B cell (primary cell): ENCODE data around the gene PRSS48. TPM values are rescaled to one million over a fixed set of nuclear protein-coding genes. Genes with fewer than 3 reads are reported as not detected.

Experiments
- ATAC-seq: fragments of 200-7000 bp; cut with Tn5 transposase; one replicate; pipeline ENCODE4 v1.10.0; 2021; ENCODE audit warnings: low read depth, mild to moderate bottlenecking, moderate number of reproducible peaks, moderate library complexity
- CTCF ChIA-PET: fragments of 350-600 bp; sonication (Branson Sonifier 250); formaldehyde crosslinking; loops from one replicate; lab custom pipeline; 2021; ENCODE audit warnings: antibody characterized with exemption, inconsistent platforms; lab: Charles Lee
- POLR2A ChIA-PET: fragments of 350-600 bp; sonication (Branson Sonifier 250); formaldehyde crosslinking; loops from one replicate; lab custom pipeline; 2021; ENCODE audit warnings: antibody characterized with exemption; lab: Charles Lee
- DNase-seq: peaks from one replicate; pipeline ENCODE4 v3.0.0; 2013
- H2AFZ ChIP-seq: 2 replicates; pipeline ENCODE4 v1.6.1; 2012; ENCODE audit warnings: mild to moderate bottlenecking, low read depth, low read length; ENCODE audit not compliant: insufficient read depth, poor library complexity, severe bottlenecking
- H3K27ac ChIP-seq, 2 donors: 1 replicate in 1 of 2; 2 replicates in 1 of 2; pipeline ENCODE4 v1.5.1; 2012 to 2013; ENCODE audit warnings: low read length in 2 of 2, mild to moderate bottlenecking in 2 of 2, moderate library complexity in 1 of 2
- H3K27me3 ChIP-seq, 4 experiments: fragments of 200-600 bp in 1 of 4; sonication (generic) in 1 of 4; replicated peaks in 1 of 4; 1 replicate in 2 of 4; 2 replicates in 2 of 4; pipeline versions ENCODE4 v1.6.1 to v1.7.0; 2013 to 2016; ENCODE audit warnings: low read length in 3 of 4, mild to moderate bottlenecking in 2 of 4, mixed read lengths in 1 of 4, moderate library complexity in 1 of 4; ENCODE audit not compliant: insufficient read depth in 4 of 4, control insufficient read depth in 3 of 4; ENCODE audit errors: control extremely low read depth in 1 of 4
- H3K36me3 ChIP-seq, 2 experiments: replicated peaks in 1 of 2; 1 replicate in 1 of 2; 2 replicates in 1 of 2; pipeline versions ENCODE4 v1.6.1 to v1.7.1; 2013; ENCODE audit warnings: low read length in 1 of 2; ENCODE audit not compliant: insufficient read depth in 2 of 2, control insufficient read depth in 1 of 2; ENCODE audit errors: control extremely low read depth in 1 of 2, extremely low read depth in 1 of 2
- H3K4me1 ChIP-seq, 2 donors: fragments of 200-600 bp in 1 of 2; sonication (generic) in 1 of 2; 1 replicate in 1 of 2; 2 replicates in 1 of 2; pipeline versions ENCODE4 v1.5.1 to v1.6.1; 2013 to 2017; ENCODE audit warnings: low read length in 2 of 2; ENCODE audit not compliant: control insufficient read depth in 2 of 2, insufficient read depth in 2 of 2
- H3K4me2 ChIP-seq: replicated peaks from 2 replicates; pipeline ENCODE3; 2012; ENCODE audit warnings: mild to moderate bottlenecking, low read depth, low read length; ENCODE audit not compliant: poor library complexity, severe bottlenecking
- H3K4me3 ChIP-seq, 5 experiments: fragments of 200-600 bp in 1 of 5; sonication (generic) in 1 of 5; 1 replicate in 3 of 5; 2 replicates in 2 of 5; pipeline versions ENCODE4 v1.5.1 to v1.7.0; 2011 to 2016; ENCODE audit warnings: low read length in 4 of 5, mild to moderate bottlenecking in 4 of 5, low read depth in 2 of 5, control low read depth in 1 of 5, moderate library complexity in 1 of 5; ENCODE audit not compliant: insufficient read depth in 1 of 5; ENCODE audit errors: control extremely low read depth in 1 of 5, extremely low read depth in 1 of 5
- H3K79me2 ChIP-seq: fragments of 200-600 bp; sonication (generic); one replicate; pipeline ENCODE4 v1.6.0; 2016; ENCODE audit warnings: low read length; ENCODE audit not compliant: control insufficient read depth, insufficient read depth
- H3K9ac ChIP-seq: fragments of 200-600 bp; sonication (generic); 2 replicates; pipeline ENCODE4 v1.6.1; 2017; ENCODE audit warnings: mild to moderate bottlenecking, low read length, moderate library complexity
- H3K9me3 ChIP-seq, 3 donors: one replicate each; pipeline versions ENCODE4 v1.6.1 to v1.7.1; 2013; ENCODE audit warnings: low read length in 2 of 3; ENCODE audit not compliant: control insufficient read depth in 2 of 3, insufficient read depth in 1 of 3; ENCODE audit errors: control extremely low read depth in 1 of 3
- H4K20me1 ChIP-seq: 2 replicates; pipeline ENCODE4 v1.6.0; 2012; ENCODE audit warnings: mild to moderate bottlenecking, low read length; ENCODE audit not compliant: insufficient read depth, control insufficient read depth, poor library complexity, severe bottlenecking
- H3K27ac Mint-ChIP-seq: one replicate; pipeline ENCODE4 v1.8.0; 2021; ENCODE audit warnings: mixed read lengths
- H3K27me3 Mint-ChIP-seq: one replicate; pipeline ENCODE4 v1.8.0; 2021; ENCODE audit warnings: mixed read lengths
- H3K4me1 Mint-ChIP-seq: one replicate; pipeline ENCODE4 v1.8.0; 2021; ENCODE audit warnings: mixed read lengths
- H3K4me3 Mint-ChIP-seq: one replicate; pipeline ENCODE4 v1.8.0; 2021; ENCODE audit warnings: mixed read lengths
- H3K9me3 Mint-ChIP-seq: one replicate; pipeline ENCODE4 v1.8.0; 2022; ENCODE audit warnings: mixed read lengths; ENCODE audit not compliant: insufficient read depth
- CTCF ChIP-seq: fragments of 200-600 bp; IDR thresholded peaks from one replicate; pipeline ENCODE4 v1.8.0; 2022; ENCODE audit warnings: antibody characterized with exemption, mild to moderate bottlenecking
- EZH2 ChIP-seq: IDR thresholded peaks from 2 replicates; pipeline ENCODE4 v1.6.1; 2012; ENCODE audit warnings: borderline replicate concordance, low read depth, mild to moderate bottlenecking, moderate library complexity, low read length; ENCODE audit not compliant: insufficient read depth, poor library complexity, severe bottlenecking
- WGBS: methylation state at CpG from one replicate; pipeline ENCODE4 v1.1.5; 2013; ENCODE audit warnings: missing lambda C conversion rate; ENCODE audit not compliant: insufficient coverage; 5-methylcytosine and 5-hydroxymethylcytosine counted together
- intact Hi-C: fragments of 100-400 bp; cut with micrococcal nuclease; formaldehyde crosslinking; loops from one replicate; pipeline ENCODE4 v1.10.0; 2022
- polyA plus RNA-seq: library from polyadenylated mRNA; depleted of rRNA; stranded (reverse); fragments of >200 nt; gene quantifications from 2 replicates; pipeline ENCODE4 v1.2.3, GENCODE V29; 2012
- total RNA-seq, 2 donors: library from RNA; stranded (reverse); fragments of 120-200 nt in 1 of 2; gene quantifications; 1 replicate in 1 of 2; 2 replicates in 1 of 2; pipeline versions ENCODE4 v1.2.3 to v1.2.4, GENCODE V29; 2013 to 2022

Gene PRSS48
- total and polyA plus RNA-seq, 2 donors (not counting 1 experiment from before 2014, with no cell fraction given), result not detected

- Mint-ChIP-seq H3K27ac (no peak overlapping the region), H3K9me3 (peaks cover 4% of the 10 kb centered on the region), H3K27me3 (no peaks in the 10 kb centered on the region), H3K4me1 (no peaks in the 10 kb centered on the region), H3K4me3 (no peak overlapping the region)
- Histone ChIP-seq H3K79me2 (no peaks in the 10 kb centered on the region), H3K4me1 (no peaks in the 10 kb centered on the region), H3K36me3 (no peaks in the 10 kb centered on the region), H3K9ac (no peak overlapping the region), H4K20me1 (no peaks in the 10 kb centered on the region), H2AFZ (no peak overlapping the region), H3K27ac (no peak overlapping the region), H3K4me2 (no peak overlapping the region), H3K27me3 (no peaks in the 10 kb centered on the region), H3K4me3 (no peak overlapping the region), H3K9me3 (peaks cover 0 to 1% (median 0%) of the 10 kb centered on the region in 3 donors)
- intact Hi-C loops, result no loop called here
- no peak for TF ChIP-seq EZH2
- no peak for TF ChIP-seq CTCF
- ATAC-seq (no peak), DNase-seq (no peak)
- WGBS, result 73% methylated on average over 2 of the region's 4 CpGs
- CTCF ChIA-PET, result no interaction called here
- POLR2A ChIA-PET, result no interaction called here
Observed at GRCh38 chr4:151284534-151285245, 7.7 kb downstream of the PRSS48 start.

GRCh38 chr4:151287409-151287808 is 10.4 kb downstream of the PRSS48 start:
- no peak overlapping the region for H2AFZ ChIP-seq
- H3K79me2 ChIP-seq, result no peaks in the 10 kb centered on the region
- ATAC-seq (no peak), DNase-seq (no peak)
- no peak overlapping the region for H3K27ac Mint-ChIP-seq
- peaks cover 4% of the 10 kb centered on the region for H3K9me3 Mint-ChIP-seq
- intact Hi-C loops, result no loop called here
- H3K4me2 ChIP-seq, result no peak overlapping the region
- no peak overlapping the region for H3K4me3 ChIP-seq
- H3K27me3 Mint-ChIP-seq, result no peaks in the 10 kb centered on the region
- H3K4me1 Mint-ChIP-seq, result no peaks in the 10 kb centered on the region
- WGBS, result 100% methylated on average over 4 of the region's 7 CpGs
- no peak overlapping the region for H3K9ac ChIP-seq
- H3K27me3 ChIP-seq, result no peaks in the 10 kb centered on the region
- H4K20me1 ChIP-seq, result no peaks in the 10 kb centered on the region
- ChIA-PET POLR2A (no interaction called here), CTCF (no interaction called here)
- H3K9me3 ChIP-seq, result peaks cover 0 to 1% (median 0%) of the 10 kb centered on the region in 3 donors
- H3K4me1 ChIP-seq, result no peaks in the 10 kb centered on the region
- TF ChIP-seq EZH2 (no peak), CTCF (no peak)
- no peak overlapping the region for H3K4me3 Mint-ChIP-seq
- H3K36me3 ChIP-seq, result no peaks in the 10 kb centered on the region
- H3K27ac ChIP-seq, result no peak overlapping the region
